H54 (cell line): Measurements from ENCODE around the gene GNAI1.
A peak's percentile ranks its signal among the peaks of the same experiment; 100 is the strongest.

Experiments used
- DNase-seq: peaks from one replicate; pipeline ENCODE4 v3.0.0; 2011; ENCODE audit warnings: low spot score, mixed read lengths; ENCODE audit not compliant: insufficient read length
- FAIRE-seq: peaks from 3 replicates; lab custom pipeline; 2011; peaks lifted over from hg19 to GRCh38; lab: Jason Lieb, UNC
- POLR2A ChIP-seq: IDR thresholded peaks from 2 replicates; pipeline ENCODE4 v1.6.1; 2011; ENCODE audit warnings: low read depth, mild to moderate bottlenecking, low read length

GNAI1 gene

DNA sequence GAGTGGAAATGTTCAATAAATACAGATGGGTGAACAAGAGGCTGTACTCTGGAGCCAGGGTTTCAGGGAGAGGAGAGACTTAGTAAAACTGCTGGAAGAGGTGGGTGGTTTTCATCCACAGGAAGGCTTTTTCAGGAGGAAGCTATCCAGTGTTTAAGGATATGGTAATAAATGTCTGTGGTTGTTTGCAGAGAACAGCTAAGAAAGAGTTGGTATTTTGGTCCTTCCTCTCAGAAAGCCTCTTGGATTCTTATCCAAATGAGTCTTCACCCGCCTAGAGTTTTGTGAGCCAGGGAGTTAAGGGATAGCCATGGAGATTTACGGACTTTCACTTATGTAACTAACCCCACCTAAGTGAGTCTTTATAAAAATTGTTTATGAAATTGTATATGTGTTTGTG lies 95.7 kb downstream of the GNAI1 start:
- FAIRE-seq, result peak; percentile 45
- DNase-seq, result no peak
- TF ChIP-seq POLR2A, result no peak

DNA sequence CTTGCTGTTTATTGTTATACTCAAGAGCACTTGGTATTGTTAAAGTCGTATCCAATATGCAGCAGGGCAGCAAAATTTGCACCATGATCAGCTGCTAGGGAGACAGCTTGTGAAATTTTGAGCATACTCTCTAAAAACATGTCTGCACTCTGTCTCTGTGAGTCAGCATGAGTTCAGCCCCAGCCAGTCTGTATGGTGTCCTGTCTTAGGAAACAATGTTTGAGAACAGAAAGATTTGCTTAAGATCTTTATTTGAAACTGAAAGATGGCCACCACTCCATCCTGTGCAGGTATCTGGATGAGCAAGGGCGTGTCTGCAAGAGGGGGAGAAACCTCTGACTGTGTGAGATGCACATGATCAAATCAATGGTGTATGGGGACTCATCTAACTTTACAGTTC lies 97.1 kb downstream of the GNAI1 start:
- TF ChIP-seq POLR2A, result no peak
- peak; percentile 76 for FAIRE-seq

DNA sequence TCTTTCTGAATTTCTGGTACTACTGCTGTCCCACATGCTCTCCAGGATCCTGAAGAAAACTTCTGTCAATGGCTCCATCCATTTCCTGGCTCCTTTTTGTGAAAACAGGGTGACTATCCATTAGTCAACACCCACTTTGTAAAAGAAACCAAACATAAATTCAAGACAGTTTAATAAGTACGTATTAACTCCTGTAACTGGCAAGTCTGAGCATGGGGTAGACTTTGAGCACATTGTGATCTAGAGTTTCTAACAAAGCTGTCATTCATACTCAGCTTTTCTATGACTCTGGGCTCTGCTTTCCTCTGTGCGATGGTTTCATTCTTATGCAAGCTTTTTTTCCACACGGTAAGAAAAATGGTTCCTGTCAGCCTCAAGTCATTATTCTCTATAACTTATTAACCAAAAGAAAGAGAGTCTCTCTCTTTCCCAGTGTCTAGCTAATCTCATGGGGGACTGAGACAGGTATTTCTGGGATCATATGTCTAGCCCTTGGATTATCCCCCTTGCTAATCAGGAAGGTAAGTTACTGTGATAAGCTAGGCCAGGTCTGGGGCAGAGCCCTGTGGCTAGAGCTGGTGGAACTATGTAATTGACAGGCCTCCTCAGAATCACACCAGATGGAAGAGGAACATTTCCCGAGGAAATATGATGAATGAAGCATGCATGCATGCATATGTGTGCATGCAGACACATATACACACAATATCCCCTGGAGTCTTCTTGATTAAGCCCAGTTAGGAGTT lies 98.5 kb downstream of the GNAI1 start:
- no peak for FAIRE-seq

More for the DNA sequence above, 97.1 kb downstream of the GNAI1 start:
- no peak for DNase-seq

DNA sequence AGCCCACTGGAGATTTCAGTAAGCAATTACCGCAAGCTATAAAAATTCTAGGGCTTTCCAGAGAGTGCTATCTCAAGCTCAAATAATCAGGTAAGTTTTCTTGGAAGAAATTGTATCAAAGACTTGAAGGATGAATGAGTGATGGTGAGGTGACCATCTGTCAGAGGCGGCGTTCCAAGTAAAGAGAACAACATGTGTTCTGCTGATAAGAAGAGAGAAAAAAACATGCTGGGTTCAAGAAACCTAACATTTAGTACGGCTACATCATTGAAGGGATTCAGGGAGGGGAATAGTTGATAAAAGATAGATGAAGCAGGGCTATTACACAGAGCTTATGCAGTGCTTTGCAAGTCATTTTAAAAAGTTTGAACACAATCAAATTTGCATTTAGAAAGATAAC lies 100.7 kb downstream of the GNAI1 start:
- FAIRE-seq (no peak), DNase-seq (no peak)
- no peak for TF ChIP-seq POLR2A

More for the DNA sequence above, 98.5 kb downstream of the GNAI1 start:
- no peak for DNase-seq
- TF ChIP-seq POLR2A, result no peak

DNA sequence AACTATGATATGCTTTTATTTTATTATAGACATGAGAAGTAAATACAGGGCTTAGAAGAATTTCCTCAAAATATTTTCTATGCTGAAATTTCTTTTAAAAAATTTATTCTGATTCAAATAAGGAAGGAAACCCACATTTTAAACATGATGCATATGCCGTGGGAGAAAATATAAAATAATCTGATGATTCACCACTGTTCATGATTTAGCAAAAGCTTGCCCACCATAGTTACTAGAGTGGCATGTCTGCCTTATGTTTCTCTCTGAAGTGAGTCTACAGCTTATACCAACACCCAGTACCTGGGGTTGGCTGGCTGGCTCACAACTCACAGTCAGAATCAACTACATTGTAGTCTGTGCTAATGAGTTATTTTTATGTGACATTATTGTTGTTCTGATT lies 102.0 kb downstream of the GNAI1 start:
- FAIRE-seq, result no peak
- DNase-seq, result no peak

DNA sequence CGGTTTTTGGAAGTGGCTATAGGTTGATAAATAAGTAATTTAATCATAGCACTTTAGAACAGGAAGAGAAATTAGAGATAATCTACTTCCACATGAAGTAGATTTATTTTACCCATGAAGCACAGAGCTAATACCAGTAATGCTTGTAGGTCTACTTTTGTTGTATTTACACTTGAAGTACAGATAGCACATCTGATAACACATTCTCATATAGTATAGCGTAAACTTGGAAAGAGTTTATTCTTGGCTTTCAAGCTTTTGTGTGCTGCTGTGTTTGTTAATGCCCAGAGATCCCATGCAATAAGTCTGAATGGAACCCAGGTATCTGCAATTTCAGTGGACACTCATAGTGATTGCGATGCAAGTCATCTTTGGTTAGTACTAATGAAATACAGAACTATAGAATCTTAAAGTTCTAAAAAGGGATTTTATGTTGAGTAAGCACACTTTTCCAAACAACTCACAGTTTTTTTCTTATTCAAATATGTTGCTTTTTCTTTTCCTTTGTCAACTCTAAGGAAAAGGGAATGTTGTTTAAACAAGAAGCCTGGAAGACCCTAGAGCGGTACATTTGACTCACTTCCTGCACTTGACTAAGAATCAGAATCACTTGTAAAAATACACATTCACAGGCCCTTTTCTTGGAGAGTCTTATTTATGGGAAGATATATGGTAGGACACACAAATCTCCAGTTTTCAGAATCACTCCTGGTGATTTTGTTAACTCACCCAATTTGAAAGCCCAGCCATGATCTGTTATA lies 105.8 kb downstream of the GNAI1 start:
- DNase-seq (no peak), FAIRE-seq (no peak)
- TF ChIP-seq POLR2A, result no peak

More for the DNA sequence above, 102.0 kb downstream of the GNAI1 start:
- no peak for TF ChIP-seq POLR2A

DNA sequence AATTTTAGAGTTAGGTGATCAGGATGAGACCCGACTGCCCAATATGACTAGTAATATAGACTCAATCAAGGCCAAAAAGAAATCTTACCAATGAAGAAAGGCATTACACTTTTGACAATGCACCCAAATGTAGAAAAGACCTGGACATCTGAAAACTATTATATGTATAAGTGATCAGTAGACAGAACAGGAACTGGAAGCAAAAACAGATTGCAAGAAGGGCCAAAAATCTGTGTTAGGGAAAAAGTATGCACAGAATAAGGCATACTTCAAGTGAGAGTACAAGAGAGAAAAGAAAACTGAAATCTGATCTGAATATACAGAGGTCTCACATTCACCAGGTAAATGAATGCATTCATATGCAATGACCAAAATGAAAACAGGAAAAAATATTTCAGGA lies 107.0 kb downstream of the GNAI1 start:
- DNase-seq, result no peak
- no peak for FAIRE-seq

DNA sequence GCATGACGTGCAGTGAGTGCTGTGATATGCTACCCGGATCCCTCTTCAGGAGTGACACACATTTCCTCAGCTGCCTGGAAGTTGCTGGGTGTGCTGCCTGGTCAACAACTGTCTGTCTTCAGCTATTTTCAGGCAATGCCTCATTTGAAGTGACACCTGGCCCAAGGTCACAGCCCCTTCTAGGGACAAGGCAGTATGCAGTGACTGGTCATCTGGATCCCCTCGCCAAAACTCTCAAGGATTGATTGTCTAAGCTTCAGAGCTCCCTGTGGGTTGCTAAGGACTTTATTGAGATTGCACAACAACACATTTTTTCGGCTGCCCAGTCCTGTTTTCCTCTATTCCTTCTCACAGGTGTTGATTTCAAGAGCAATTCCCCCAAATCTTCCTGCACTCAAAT lies 108.8 kb downstream of the GNAI1 start:
- no peak for TF ChIP-seq POLR2A
- DNase-seq, result no peak
- FAIRE-seq, result no peak

More for the DNA sequence above, 107.0 kb downstream of the GNAI1 start:
- no peak for TF ChIP-seq POLR2A

DNA sequence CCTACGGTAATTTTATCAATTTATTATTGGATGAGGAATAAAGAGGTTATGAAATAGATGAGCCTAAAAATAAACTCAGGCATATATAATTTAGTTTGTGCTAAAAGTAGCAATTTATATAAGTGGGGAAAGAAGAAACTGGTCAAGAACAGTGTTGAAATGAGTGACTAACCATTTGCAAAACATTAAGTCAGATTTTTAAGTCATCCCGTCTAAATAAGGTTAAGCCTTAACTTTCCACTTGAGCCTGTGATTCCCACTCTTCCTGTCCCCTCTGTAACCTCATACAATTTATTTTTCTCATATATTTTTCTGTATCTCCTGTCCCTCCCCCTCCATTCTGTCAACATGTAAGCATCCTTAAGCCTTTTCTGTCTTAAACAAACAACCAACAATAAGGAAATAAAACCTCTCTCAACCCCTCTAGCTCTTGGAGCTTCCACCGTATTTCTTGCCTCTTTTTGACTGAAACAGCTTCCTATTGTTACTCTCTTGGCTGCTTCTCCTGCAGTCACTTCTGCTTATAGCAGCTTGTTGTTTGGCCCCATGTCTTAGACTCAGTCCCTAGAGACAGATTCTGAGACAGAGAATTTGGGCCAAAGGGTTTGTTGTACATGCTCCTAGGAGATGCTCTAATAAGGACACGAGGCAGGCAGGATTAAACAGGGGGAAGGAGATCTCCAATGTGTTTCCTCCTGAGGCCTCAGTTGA lies 109.7 kb downstream of the GNAI1 start:
- TF ChIP-seq POLR2A, result no peak
- no peak for DNase-seq
- no peak for FAIRE-seq

DNA sequence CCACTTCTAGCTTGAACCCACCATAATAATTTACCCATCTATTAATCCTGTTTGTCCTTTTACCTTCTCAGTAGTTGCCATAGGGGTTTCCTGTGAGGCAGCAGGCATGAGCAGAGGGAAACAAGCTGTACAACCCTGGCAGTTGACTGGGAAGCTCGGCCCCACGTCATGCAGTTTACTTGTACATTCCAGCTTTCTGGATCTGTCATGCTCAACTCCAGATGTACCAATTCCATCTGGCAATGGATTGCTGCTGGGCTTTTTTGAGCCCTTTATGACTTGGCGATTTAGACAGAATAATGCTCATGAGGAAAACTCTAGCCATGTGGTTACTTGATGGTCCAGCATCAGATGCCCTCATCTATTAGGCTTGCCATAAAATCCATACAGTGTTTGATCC lies 112.5 kb downstream of the GNAI1 start:
- TF ChIP-seq POLR2A, result no peak
- FAIRE-seq (no peak), DNase-seq (no peak)

DNA sequence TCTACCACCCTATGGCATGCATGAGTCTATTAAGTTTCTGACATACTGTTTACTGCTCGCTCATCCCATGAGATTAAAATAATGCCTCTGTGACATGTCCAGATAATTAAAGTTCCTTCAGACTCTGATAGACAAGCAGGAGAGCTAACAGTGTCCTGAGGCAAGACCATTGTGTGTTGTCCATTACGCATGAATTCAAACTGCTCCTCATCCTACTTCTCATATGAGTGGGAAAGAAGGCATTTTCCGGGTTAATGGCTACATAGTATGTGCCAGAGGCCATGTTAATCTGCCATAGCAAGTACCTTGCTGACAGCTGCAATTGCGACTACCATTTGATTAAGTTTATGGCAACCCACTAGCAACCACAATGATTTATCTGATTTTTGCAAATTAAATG lies 113.3 kb downstream of the GNAI1 start:
- no peak for TF ChIP-seq POLR2A
- FAIRE-seq, result no peak

DNA sequence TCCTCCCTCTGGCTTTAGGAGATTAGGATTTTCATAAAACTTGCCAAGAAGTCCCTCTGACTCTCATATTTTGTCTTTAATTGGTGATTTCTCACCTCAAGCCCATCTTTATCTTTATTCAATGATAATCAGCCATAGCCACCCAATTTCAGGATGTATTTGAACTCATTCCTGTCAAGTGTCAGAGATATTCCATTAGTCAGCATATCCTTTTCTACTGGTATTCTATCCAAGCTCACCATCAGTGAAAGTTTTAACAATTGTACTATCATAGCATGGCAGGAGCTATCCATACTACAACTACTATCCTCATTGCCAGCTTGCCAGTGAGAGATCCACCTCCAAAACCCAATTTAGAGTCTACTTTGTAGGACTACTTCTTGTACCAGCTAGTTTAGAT lies 114.6 kb downstream of the GNAI1 start:
- FAIRE-seq, result no peak

More for the DNA sequence above, 113.3 kb downstream of the GNAI1 start:
- DNase-seq, result no peak

DNA sequence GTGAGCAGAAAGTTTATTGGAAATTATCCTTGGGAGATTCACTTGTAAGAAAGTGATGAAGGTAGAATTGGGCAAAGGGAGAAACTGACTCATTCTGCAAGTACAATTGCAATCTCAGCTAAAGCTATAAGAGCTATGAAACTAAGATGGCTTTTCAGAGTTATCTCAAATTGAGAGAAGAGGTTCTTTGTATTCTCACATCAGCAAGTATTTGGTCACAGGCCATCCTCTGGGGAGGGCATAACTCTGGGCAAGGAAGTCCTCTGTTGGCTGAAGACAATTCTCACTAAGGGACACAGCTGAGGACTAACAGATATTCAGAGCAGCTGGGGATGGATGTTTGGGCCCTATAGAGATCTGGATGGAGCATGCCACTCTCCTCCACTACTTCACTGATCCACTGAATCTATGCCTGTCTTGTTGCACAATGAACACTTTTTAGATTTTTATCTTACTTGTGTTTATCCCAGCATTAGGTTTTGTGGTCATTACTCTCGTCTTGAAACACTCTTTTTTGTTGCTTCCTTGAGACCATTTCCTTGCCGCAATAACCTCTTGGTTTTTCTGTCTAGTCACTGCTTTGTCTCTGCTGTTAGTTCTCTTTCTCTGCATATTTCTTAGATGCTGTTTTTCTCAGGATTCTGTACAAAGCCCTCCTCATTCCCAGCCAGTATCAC lies 115.1 kb downstream of the GNAI1 start:
- TF ChIP-seq POLR2A, result no peak
- FAIRE-seq (no peak), DNase-seq (no peak)

More for the DNA sequence above, 114.6 kb downstream of the GNAI1 start:
- no peak for DNase-seq
- no peak for TF ChIP-seq POLR2A
